DOHH2 (cell line): ENCODE measurements around the gene COL2A1.

Source experiments
- H3F3A ChIP-seq: fragments of 200-600 bp; sonication (generic), shearing (Covaris generic); 2 replicates; pipeline ENCODE4 v1.6.0; 2016; ENCODE audit warnings: antibody characterized with exemption, mild to moderate bottlenecking; ENCODE audit not compliant: control insufficient read depth, insufficient read depth
- H3K27ac ChIP-seq: fragments of 200-600 bp; sonication (generic); 2 replicates; pipeline ENCODE4 v1.5.1; 2014; ENCODE audit warnings: low read depth, mild to moderate bottlenecking, low read length, moderate library complexity
- H3K27me3 ChIP-seq: fragments of 200-600 bp; sonication (generic); 2 replicates; pipeline ENCODE4 v1.6.1; 2014; ENCODE audit warnings: mild to moderate bottlenecking, low read length, mixed read lengths; ENCODE audit not compliant: control insufficient read depth
- H3K36me3 ChIP-seq: fragments of 200-600 bp; sonication (generic); 2 replicates; pipeline ENCODE4 v1.6.1; 2014; ENCODE audit warnings: mild to moderate bottlenecking, low read length, moderate library complexity, mixed read lengths; ENCODE audit not compliant: control insufficient read depth
- H3K4me1 ChIP-seq: fragments of 200-600 bp; sonication (generic); 2 replicates; pipeline ENCODE4 v1.6.1; 2014; ENCODE audit warnings: mild to moderate bottlenecking, low read length, mixed read lengths; ENCODE audit not compliant: control insufficient read depth
- H3K4me2 ChIP-seq: fragments of 200-600 bp; sonication (generic); 2 replicates; pipeline ENCODE4 v1.6.0; 2014; ENCODE audit warnings: mild to moderate bottlenecking, low read length, moderate library complexity
- H3K4me3 ChIP-seq: fragments of 200-600 bp; sonication (generic); 2 replicates; pipeline ENCODE4 v1.5.1; 2014; ENCODE audit warnings: mild to moderate bottlenecking, low read length, mixed read lengths
- H3K79me2 ChIP-seq: fragments of 200-600 bp; sonication (generic); 2 replicates; pipeline ENCODE4 v1.6.1; 2014; ENCODE audit warnings: mild to moderate bottlenecking, low read length, mixed read lengths; ENCODE audit not compliant: control insufficient read depth
- H3K9me2 ChIP-seq: fragments of 200-600 bp; sonication (generic); replicated peaks from 2 replicates; pipeline ENCODE4 v1.6.1; 2014; ENCODE audit warnings: mild to moderate bottlenecking, low read length, mixed read lengths; ENCODE audit not compliant: control insufficient read depth
- H3K9me3 ChIP-seq: fragments of 200-600 bp; sonication (generic); 2 replicates; pipeline ENCODE4 v1.6.1; 2014; ENCODE audit warnings: antibody characterized with exemption, low read length, mixed read lengths; ENCODE audit not compliant: control insufficient read depth, insufficient read depth
- H4K20me1 ChIP-seq: fragments of 200-600 bp; sonication (generic); 2 replicates; pipeline ENCODE4 v1.6.0; 2014; ENCODE audit warnings: low read depth, mild to moderate bottlenecking, antibody characterized with exemption, low read length, moderate library complexity; ENCODE audit not compliant: control insufficient read depth, insufficient read depth
- CTCF ChIP-seq: fragments of 200-600 bp; sonication (generic); IDR thresholded peaks from one replicate; pipeline ENCODE4 v1.5.1; 2014; ENCODE audit warnings: antibody characterized with exemption, mild to moderate bottlenecking, low read depth, low read length; ENCODE audit not compliant: poor library complexity, severe bottlenecking
- EZH2phosphoT487 ChIP-seq: fragments of 200-600 bp; sonication (generic); IDR thresholded peaks from 2 replicates; pipeline ENCODE4 v1.6.1; 2017; ENCODE audit warnings: borderline replicate concordance, mild to moderate bottlenecking, antibody characterized with exemption, low read length, moderate library complexity, mixed read lengths

COL2A1 gene

DNA sequence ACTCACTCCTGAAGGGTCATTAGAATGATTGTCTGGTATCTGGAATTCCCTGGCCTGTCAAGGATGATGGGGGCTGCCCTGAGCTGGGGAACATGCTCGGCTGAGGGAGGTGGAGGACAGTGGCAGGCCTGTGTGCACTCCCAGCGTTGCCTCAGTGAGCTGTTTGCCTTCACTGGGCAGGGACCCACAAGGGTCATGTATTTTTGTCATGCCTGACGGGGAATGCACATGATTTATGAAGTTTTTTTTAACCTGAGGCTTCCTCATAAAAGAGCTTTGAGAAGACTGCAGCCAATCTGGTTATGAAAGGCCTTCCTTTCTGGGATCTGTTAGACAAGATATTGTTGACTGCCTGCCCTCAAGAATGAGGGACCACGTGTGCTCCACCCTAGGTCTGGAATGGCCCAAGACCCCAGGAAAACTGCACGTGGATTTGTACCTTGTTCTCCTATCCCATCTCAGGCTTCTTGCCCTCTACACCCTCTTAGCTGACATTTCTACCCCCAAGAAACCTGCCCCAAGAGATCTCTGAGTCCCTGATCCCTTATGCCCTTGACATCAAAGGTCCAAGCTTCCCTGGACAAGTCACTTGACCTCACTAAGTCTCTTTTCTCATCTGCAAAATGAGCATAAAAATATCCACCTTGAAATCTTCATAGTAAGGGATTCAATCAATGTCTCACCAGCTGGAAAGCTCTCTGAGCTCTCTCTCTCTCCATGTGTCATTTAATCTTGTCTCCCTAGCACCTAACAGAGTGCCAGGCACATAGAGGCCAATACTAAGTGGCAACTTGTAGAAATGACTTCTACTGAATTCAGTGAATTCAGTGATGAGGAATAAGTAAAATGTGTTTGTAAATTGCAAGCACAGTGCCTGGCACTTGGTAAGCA is 24.5 kb upstream of the COL2A1 start:
- Histone ChIP-seq H4K20me1 (no peaks in the 10 kb centered on the region), H3K9me3 (no peaks in the 10 kb centered on the region), H3K9me2 (no peaks in the 10 kb centered on the region), H3K4me2 (no peak overlapping the region), H3K27me3 (no peaks in the 10 kb centered on the region), H3K4me1 (no peaks in the 10 kb centered on the region), H3K4me3 (no peak overlapping the region), H3K36me3 (no peaks in the 10 kb centered on the region), H3F3A (no peaks in the 10 kb centered on the region), H3K79me2 (no peaks in the 10 kb centered on the region), H3K27ac (no peak overlapping the region)
- TF ChIP-seq CTCF (no peak), EZH2phosphoT487 (no peak)

DNA sequence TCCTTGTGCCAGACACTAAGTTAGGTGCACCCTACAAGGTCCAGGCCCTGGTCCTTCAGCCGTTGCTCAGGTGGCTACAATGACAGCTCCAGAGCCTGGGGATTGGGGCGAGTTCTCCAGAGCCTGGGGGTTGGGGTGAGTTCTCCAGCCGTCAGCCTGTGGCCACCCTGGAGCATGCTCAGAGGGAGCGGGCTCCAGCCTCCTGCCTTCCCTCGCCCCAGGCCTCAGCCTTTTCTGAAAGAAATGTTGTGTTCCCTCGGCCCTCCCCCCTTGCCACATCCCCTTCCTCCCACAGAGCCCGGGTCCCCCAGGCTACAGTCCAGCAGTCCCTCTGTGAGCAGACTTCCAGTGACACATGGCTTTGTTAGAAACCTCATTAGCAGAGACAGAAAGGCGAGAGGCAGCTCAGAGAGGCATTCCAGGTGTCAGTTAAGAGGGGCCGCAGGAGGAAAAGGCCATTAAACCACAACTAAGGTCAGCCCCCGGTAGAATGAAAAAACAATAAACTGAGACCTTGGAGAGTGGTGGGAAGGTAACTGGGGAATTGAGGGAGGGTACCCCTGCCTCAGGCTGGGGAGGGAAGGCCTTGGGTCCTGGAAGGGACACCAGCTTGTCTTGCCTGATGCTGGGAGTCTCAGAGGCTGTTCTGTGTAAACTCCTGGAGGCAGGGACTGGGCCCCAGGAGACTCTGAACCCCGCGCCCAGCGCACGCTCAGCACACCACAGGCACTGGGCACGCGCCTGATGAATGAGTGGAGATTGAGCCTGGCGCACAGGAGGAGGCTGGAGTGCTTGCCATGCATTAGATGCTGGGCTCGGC is 23.1 kb upstream of the COL2A1 start:
- no peaks in the 10 kb centered on the region for H3K4me1 ChIP-seq

DNA sequence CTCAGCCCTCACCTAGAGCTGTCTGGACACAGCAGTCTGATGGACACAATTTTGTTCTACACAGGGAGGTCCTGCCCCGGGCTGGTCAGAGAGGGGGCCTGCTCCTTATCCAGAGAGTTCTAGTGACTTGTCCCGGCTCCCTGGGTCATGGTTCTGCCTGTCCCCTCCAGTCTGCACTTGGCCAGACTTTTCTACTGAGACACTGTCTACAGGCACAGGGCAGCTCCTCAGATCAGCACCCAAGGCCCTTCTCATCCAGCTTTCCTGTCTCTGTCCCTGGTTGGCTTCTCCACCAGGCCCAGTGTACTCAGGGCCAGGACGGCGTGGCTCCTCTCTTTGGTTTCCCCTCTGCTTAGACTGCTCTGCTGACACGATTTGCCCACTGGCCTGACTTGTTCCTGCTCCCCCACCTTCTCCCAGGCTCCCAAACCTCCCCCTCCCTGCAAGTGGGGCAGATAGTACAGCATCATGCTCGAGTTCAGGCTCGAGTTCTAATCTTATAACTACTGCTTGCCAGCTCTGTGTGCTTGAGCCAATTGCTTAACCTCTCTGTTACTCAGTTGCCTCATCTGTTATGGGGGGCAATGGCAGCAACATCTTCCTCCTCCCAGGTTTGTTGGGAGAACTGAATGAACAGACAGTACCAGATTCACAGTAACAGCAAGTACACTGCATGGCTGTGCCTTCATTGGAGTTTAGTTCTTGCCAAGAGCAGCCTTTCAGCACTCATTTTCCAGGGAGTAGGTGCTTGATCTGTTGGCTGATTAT is 22.0 kb upstream of the COL2A1 start:
- Histone ChIP-seq H3K79me2 (no peaks in the 10 kb centered on the region), H3K9me2 (no peaks in the 10 kb centered on the region), H4K20me1 (no peaks in the 10 kb centered on the region), H3K27me3 (0 out of 2 replicates have a peak, but pooled peaks cover 9% of the 10 kb centered on the region), H3K36me3 (no peaks in the 10 kb centered on the region), H3F3A (no peaks in the 10 kb centered on the region), H3K4me1 (no peaks in the 10 kb centered on the region), H3K27ac (no peak overlapping the region), H3K4me3 (no peak overlapping the region), H3K9me3 (no peaks in the 10 kb centered on the region), H3K4me2 (no peak overlapping the region)
- TF ChIP-seq EZH2phosphoT487 = no peak
- TF ChIP-seq CTCF = no peak

More for the DNA sequence above, 23.1 kb upstream of the COL2A1 start:
- H3K27me3 ChIP-seq = 0 out of 2 replicates have a peak, but pooled peaks cover 6% of the 10 kb centered on the region
- no peak overlapping the region for H3K4me3 ChIP-seq
- no peaks in the 10 kb centered on the region for H3K9me2 ChIP-seq
- TF ChIP-seq EZH2phosphoT487 (no peak), CTCF (no peak)
- H3F3A ChIP-seq = no peaks in the 10 kb centered on the region
- no peaks in the 10 kb centered on the region for H3K36me3 ChIP-seq
- H3K4me2 ChIP-seq = no peak overlapping the region
- H3K27ac ChIP-seq = no peak overlapping the region
- H3K9me3 ChIP-seq = no peaks in the 10 kb centered on the region
- H3K79me2 ChIP-seq = no peaks in the 10 kb centered on the region
- H4K20me1 ChIP-seq = no peaks in the 10 kb centered on the region
